OCI-LY3 (cell line): ENCODE data around the gene RGMA.

Experiments
- CTCF ChIP-seq: fragments of 200-600, 300-600 bp; sonication (generic); IDR thresholded peaks from 2 replicates; pipeline ENCODE4 v1.5.1; 2014; ENCODE audit warnings: antibody characterized with exemption, low read length, low read depth
- EZH2phosphoT487 ChIP-seq: fragments of 200-600 bp; shearing (Covaris generic); IDR thresholded peaks from 2 replicates; pipeline ENCODE4 v1.6.1; 2018; ENCODE audit warnings: antibody characterized with exemption, mixed run types, low read depth

DNA sequence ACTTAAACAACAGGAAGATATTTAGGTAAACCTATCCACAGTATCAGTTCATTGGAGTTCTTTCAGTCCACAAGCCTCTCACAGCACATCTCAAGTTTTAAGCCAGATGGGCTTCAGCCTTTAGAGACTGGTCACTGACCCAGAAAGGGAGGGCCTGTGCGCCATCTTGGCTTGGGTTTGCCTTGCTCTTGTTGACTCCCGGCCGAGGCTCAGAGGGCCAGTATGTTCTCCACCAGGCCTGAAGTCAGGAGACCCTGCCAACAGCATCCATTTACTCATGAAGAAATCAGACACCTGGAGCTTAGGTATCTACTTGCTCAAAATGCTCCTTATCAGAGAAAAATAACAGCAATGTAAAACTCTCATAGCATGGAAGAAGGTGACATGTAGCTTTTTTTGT lies 6.2 kb downstream of the RGMA start:
- TF ChIP-seq CTCF (no peak), EZH2phosphoT487 (no peak)
